Neural cell (in vitro differentiated cells): ENCODE results near the gene ISCU. TPM values are rescaled to one million over a fixed set of nuclear protein-coding genes. Genes with fewer than 3 reads are reported as not detected.

ENCODE experiments used
- H2AFZ ChIP-seq: fragments of 200-600, 300-800 bp; sonication (generic), shearing (Covaris generic); 2 replicates; pipeline ENCODE4 v1.6.0; 2014; ENCODE audit warnings: low read depth, mild to moderate bottlenecking, antibody characterized with exemption, low read length, moderate library complexity
- H3F3A ChIP-seq: fragments of 200-600 bp; shearing (Covaris generic); 2 replicates; pipeline ENCODE4 v1.6.1; 2016; ENCODE audit warnings: mild to moderate bottlenecking, moderate library complexity, mixed read lengths, antibody characterized with exemption, low read length; ENCODE audit not compliant: insufficient read depth, poor library complexity, severe bottlenecking
- H3K27ac ChIP-seq: fragments of 200-600, 300-800 bp; sonication (generic), shearing (Covaris generic); 2 replicates; pipeline ENCODE4 v1.5.1; 2014; ENCODE audit warnings: mild to moderate bottlenecking, low read length, moderate library complexity
- H3K27me3 ChIP-seq: fragments of 300-800, 200-600 bp; sonication (generic), shearing (Covaris generic); 2 replicates; pipeline ENCODE4 v1.6.0; 2014; ENCODE audit warnings: mild to moderate bottlenecking, low read depth, low read length, moderate library complexity; ENCODE audit not compliant: insufficient read depth
- H3K36me3 ChIP-seq: fragments of 300-800, 200-600 bp; sonication (generic), shearing (Covaris generic); 2 replicates; pipeline ENCODE4 v1.5.1; 2014; ENCODE audit warnings: mild to moderate bottlenecking, antibody characterized with exemption, low read length, moderate library complexity; ENCODE audit not compliant: insufficient read depth
- H3K4me2 ChIP-seq: fragments of 300-800, 200-600 bp; sonication (generic), shearing (Covaris generic); 2 replicates; pipeline ENCODE4 v1.6.0; 2014; ENCODE audit warnings: mild to moderate bottlenecking, low read length
- H3K4me3 ChIP-seq: fragments of 300-800, 200-600 bp; sonication (generic), shearing (Covaris generic); 2 replicates; pipeline ENCODE4 v1.5.1; 2014; ENCODE audit warnings: mild to moderate bottlenecking, low read length, moderate library complexity
- H3K79me2 ChIP-seq: fragments of 200-600 bp; shearing (Covaris generic); replicated peaks from 2 replicates; pipeline ENCODE4 v1.6.0; 2014; ENCODE audit warnings: mild to moderate bottlenecking, low read length, moderate library complexity; ENCODE audit not compliant: insufficient read depth
- H3K9ac ChIP-seq: fragments of 300-800, 200-600 bp; sonication (generic), shearing (Covaris generic); 2 replicates; pipeline ENCODE4 v1.6.1; 2016; ENCODE audit warnings: mild to moderate bottlenecking, low read length, mixed read lengths
- H3K9me2 ChIP-seq: fragments of 200-600 bp; shearing (Covaris generic); 2 replicates; pipeline ENCODE4 v1.6.1; 2016; ENCODE audit warnings: mild to moderate bottlenecking, low read length, mixed read lengths; ENCODE audit not compliant: insufficient read depth
- H3K9me3 ChIP-seq: fragments of 200-600, 300-800 bp; sonication (generic), shearing (Covaris generic); 2 replicates; pipeline ENCODE4 v1.6.1; 2016; ENCODE audit warnings: mild to moderate bottlenecking, mixed run types, low read length, moderate library complexity, mixed read lengths
- H4K20me1 ChIP-seq: fragments of 200-600 bp; shearing (Covaris generic); 2 replicates; pipeline ENCODE4 v1.6.1; 2016; ENCODE audit warnings: mild to moderate bottlenecking, mixed run types; ENCODE audit not compliant: insufficient read depth
- EP300 ChIP-seq: fragments of 450-650 bp; conservative IDR thresholded peaks from 2 replicates; pipeline ENCODE4 v1.6.1; 2014; ENCODE audit warnings: antibody characterized with exemption, mild to moderate bottlenecking, moderate library complexity; ENCODE audit not compliant: poor library complexity, severe bottlenecking
- EZH2 ChIP-seq: fragments of 200-600, 300-800 bp; shearing (Covaris generic), sonication (generic); IDR thresholded peaks from 2 replicates; pipeline ENCODE4 v1.6.1; 2014; ENCODE audit warnings: antibody characterized with exemption, low read length, borderline replicate concordance, mild to moderate bottlenecking; ENCODE audit not compliant: insufficient read depth, poor library complexity, severe bottlenecking
- MXI1 ChIP-seq: fragments of 450-650 bp; conservative IDR thresholded peaks from 2 replicates; pipeline ENCODE4 v1.6.1; 2014; ENCODE audit warnings: antibody characterized with exemption, mild to moderate bottlenecking; ENCODE audit not compliant: poor library complexity, severe bottlenecking
- POLR2AphosphoS5 ChIP-seq: IDR thresholded peaks from 2 replicates; pipeline ENCODE4 v1.6.1; 2012
- RAD21 ChIP-seq: fragments of 450-650 bp; conservative IDR thresholded peaks from 2 replicates; pipeline ENCODE4 v1.6.1; 2014; ENCODE audit warnings: antibody characterized with exemption, mild to moderate bottlenecking, moderate library complexity
- REST ChIP-seq: IDR thresholded peaks from 2 replicates; pipeline ENCODE4 v1.6.1; 2012; ENCODE audit warnings: borderline replicate concordance
- SMC3 ChIP-seq: fragments of 450-650 bp; conservative IDR thresholded peaks from 2 replicates; pipeline ENCODE4 v1.6.1; 2014; ENCODE audit warnings: antibody characterized with exemption, mild to moderate bottlenecking, moderate library complexity; ENCODE audit not compliant: poor library complexity
- TAF1 ChIP-seq: IDR thresholded peaks from 2 replicates; pipeline ENCODE4 v1.6.1; 2012; ENCODE audit warnings: low read depth
- polyA plus RNA-seq: library from polyadenylated mRNA; depleted of rRNA; stranded (reverse); fragments of >200 nt; gene quantifications from 2 replicates; pipeline ENCODE4 v1.2.3, GENCODE V29; 2014
- TF ChIP-seq, protein P1 (sequence below): fragments of 450-650 bp; IDR thresholded peaks from 2 replicates; pipeline ENCODE4 v1.5.1; 2014; ENCODE audit warnings: antibody characterized with exemption, mild to moderate bottlenecking, moderate library complexity; ENCODE audit not compliant: poor library complexity, severe bottlenecking

The ISCU gene
- polyA plus RNA-seq, 1 donor from 2014 or later: 164 TPM

GRCh38 chr12:108599948-108600701 lies 37.7 kb downstream of the ISCU start:
- Histone ChIP-seq H3F3A (no peaks in the 10 kb centered on the region), H3K9me3 (no peaks in the 10 kb centered on the region), H3K79me2 (no peaks in the 10 kb centered on the region), H2AFZ (no peak overlapping the region), H4K20me1 (no peaks in the 10 kb centered on the region), H3K9me2 (no peaks in the 10 kb centered on the region), H3K36me3 (no peaks in the 10 kb centered on the region), H3K4me2 (no peak overlapping the region), H3K27ac (no peak overlapping the region), H3K4me3 (no peak overlapping the region), H3K9ac (no peak overlapping the region), H3K27me3 (no peaks in the 10 kb centered on the region)
- TF ChIP-seq EP300 (no peak), MXI1 (no peak), POLR2AphosphoS5 (no peak), TAF1 (no peak), REST (no peak), SMC3 (no peak), RAD21 (no peak), EZH2 (no peak)
- TF ChIP-seq, protein P1, sequence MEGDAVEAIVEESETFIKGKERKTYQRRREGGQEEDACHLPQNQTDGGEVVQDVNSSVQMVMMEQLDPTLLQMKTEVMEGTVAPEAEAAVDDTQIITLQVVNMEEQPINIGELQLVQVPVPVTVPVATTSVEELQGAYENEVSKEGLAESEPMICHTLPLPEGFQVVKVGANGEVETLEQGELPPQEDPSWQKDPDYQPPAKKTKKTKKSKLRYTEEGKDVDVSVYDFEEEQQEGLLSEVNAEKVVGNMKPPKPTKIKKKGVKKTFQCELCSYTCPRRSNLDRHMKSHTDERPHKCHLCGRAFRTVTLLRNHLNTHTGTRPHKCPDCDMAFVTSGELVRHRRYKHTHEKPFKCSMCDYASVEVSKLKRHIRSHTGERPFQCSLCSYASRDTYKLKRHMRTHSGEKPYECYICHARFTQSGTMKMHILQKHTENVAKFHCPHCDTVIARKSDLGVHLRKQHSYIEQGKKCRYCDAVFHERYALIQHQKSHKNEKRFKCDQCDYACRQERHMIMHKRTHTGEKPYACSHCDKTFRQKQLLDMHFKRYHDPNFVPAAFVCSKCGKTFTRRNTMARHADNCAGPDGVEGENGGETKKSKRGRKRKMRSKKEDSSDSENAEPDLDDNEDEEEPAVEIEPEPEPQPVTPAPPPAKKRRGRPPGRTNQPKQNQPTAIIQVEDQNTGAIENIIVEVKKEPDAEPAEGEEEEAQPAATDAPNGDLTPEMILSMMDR: no peak

DNA sequence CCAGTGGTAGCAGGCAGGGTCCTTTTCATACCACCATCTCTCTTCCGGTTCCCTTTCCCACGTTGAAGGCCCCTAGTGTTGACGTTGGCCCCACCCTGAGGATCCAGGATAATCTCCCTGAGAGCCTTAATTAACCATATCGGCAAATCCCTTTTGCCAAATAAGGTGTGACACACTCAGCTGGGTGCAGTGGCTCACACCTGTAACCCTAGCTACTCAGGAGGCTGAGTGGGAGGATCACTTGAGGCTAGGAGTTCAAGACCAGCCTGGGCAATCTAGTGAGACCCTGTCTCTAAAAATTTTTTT lies 38.3 kb downstream of the ISCU start:
- no peak overlapping the region for H3K27ac ChIP-seq
- H2AFZ ChIP-seq: no peak overlapping the region
- no peaks in the 10 kb centered on the region for H3F3A ChIP-seq
- H3K79me2 ChIP-seq: no peaks in the 10 kb centered on the region
- H3K4me3 ChIP-seq: no peak overlapping the region
- no peak overlapping the region for H3K9ac ChIP-seq
- H3K9me3 ChIP-seq: no peaks in the 10 kb centered on the region
- no peaks in the 10 kb centered on the region for H3K36me3 ChIP-seq
- TF ChIP-seq EP300 (no peak), TAF1 (no peak), EZH2 (no peak), REST (no peak), RAD21 (no peak), MXI1 (no peak), POLR2AphosphoS5 (no peak)
- TF ChIP-seq, protein P1: no peak
- H3K4me2 ChIP-seq: no peak overlapping the region
- H3K9me2 ChIP-seq: no peaks in the 10 kb centered on the region
- H4K20me1 ChIP-seq: no peaks in the 10 kb centered on the region
- H3K27me3 ChIP-seq: no peaks in the 10 kb centered on the region
